ENCODE data around the gene SMCO2. TPM values are rescaled to one million over a fixed set of nuclear protein-coding genes. Genes with fewer than 3 reads are reported as not detected.

The SMCO2 gene
- total and polyA plus RNA-seq, 2 of the 8 experiments (the other 6 are each of a cell fraction or from before 2014, with no cell fraction given): 0.24 to 0.80 TPM

DNA sequence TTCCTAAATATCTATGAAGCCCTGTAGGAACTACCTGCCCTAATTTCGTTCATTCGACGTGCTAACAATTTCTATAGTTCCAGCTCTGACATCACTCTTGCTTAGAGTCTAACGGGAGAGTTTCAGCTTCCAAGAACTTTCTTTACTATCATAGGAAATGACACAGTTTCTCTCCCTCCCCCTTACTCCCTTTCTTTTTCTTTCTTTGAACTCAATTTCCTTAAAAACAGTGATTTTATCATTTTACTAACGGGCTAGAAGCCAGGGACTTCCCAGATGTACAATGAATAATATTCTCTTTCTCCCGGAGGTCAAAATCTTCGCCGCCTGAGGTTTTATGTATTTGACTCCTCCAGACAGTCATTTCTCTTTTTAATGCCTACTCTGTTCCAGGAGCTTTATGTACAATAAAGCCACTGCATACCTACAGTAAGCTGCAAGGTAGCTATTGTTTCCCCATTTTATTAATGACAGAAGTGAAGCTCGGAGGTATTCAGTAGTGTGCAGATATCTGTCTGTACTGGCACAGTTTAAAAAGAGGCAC, 15.7 kb downstream of the SMCO2 start (continued):
- TF ChIP-seq, protein P1, sequence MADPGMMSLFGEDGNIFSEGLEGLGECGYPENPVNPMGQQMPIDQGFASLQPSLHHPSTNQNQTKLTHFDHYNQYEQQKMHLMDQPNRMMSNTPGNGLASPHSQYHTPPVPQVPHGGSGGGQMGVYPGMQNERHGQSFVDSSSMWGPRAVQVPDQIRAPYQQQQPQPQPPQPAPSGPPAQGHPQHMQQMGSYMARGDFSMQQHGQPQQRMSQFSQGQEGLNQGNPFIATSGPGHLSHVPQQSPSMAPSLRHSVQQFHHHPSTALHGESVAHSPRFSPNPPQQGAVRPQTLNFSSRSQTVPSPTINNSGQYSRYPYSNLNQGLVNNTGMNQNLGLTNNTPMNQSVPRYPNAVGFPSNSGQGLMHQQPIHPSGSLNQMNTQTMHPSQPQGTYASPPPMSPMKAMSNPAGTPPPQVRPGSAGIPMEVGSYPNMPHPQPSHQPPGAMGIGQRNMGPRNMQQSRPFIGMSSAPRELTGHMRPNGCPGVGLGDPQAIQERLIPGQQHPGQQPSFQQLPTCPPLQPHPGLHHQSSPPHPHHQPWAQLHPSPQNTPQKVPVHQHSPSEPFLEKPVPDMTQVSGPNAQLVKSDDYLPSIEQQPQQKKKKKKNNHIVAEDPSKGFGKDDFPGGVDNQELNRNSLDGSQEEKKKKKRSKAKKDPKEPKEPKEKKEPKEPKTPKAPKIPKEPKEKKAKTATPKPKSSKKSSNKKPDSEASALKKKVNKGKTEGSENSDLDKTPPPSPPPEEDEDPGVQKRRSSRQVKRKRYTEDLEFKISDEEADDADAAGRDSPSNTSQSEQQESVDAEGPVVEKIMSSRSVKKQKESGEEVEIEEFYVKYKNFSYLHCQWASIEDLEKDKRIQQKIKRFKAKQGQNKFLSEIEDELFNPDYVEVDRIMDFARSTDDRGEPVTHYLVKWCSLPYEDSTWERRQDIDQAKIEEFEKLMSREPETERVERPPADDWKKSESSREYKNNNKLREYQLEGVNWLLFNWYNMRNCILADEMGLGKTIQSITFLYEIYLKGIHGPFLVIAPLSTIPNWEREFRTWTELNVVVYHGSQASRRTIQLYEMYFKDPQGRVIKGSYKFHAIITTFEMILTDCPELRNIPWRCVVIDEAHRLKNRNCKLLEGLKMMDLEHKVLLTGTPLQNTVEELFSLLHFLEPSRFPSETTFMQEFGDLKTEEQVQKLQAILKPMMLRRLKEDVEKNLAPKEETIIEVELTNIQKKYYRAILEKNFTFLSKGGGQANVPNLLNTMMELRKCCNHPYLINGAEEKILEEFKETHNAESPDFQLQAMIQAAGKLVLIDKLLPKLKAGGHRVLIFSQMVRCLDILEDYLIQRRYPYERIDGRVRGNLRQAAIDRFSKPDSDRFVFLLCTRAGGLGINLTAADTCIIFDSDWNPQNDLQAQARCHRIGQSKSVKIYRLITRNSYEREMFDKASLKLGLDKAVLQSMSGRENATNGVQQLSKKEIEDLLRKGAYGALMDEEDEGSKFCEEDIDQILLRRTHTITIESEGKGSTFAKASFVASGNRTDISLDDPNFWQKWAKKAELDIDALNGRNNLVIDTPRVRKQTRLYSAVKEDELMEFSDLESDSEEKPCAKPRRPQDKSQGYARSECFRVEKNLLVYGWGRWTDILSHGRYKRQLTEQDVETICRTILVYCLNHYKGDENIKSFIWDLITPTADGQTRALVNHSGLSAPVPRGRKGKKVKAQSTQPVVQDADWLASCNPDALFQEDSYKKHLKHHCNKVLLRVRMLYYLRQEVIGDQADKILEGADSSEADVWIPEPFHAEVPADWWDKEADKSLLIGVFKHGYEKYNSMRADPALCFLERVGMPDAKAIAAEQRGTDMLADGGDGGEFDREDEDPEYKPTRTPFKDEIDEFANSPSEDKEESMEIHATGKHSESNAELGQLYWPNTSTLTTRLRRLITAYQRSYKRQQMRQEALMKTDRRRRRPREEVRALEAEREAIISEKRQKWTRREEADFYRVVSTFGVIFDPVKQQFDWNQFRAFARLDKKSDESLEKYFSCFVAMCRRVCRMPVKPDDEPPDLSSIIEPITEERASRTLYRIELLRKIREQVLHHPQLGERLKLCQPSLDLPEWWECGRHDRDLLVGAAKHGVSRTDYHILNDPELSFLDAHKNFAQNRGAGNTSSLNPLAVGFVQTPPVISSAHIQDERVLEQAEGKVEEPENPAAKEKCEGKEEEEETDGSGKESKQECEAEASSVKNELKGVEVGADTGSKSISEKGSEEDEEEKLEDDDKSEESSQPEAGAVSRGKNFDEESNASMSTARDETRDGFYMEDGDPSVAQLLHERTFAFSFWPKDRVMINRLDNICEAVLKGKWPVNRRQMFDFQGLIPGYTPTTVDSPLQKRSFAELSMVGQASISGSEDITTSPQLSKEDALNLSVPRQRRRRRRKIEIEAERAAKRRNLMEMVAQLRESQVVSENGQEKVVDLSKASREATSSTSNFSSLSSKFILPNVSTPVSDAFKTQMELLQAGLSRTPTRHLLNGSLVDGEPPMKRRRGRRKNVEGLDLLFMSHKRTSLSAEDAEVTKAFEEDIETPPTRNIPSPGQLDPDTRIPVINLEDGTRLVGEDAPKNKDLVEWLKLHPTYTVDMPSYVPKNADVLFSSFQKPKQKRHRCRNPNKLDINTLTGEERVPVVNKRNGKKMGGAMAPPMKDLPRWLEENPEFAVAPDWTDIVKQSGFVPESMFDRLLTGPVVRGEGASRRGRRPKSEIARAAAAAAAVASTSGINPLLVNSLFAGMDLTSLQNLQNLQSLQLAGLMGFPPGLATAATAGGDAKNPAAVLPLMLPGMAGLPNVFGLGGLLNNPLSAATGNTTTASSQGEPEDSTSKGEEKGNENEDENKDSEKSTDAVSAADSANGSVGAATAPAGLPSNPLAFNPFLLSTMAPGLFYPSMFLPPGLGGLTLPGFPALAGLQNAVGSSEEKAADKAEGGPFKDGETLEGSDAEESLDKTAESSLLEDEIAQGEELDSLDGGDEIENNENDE (IDR thresholded peaks at IDR 0.05; ENCODE audit: insufficient replicate concordance, low read length): no peak
- TF ChIP-seq SIX5 (IDR thresholded peaks at IDR 0.05; ENCODE audit: low read depth, low read length) (no peak), SP1 (IDR thresholded peaks at IDR 0.05; ENCODE audit: low read depth, low read length) (no peak), GTF2F1 (IDR thresholded peaks at IDR 0.05; ENCODE audit: borderline replicate concordance, low read depth, low read length) (no peak)
- TF ChIP-seq, protein P2, sequence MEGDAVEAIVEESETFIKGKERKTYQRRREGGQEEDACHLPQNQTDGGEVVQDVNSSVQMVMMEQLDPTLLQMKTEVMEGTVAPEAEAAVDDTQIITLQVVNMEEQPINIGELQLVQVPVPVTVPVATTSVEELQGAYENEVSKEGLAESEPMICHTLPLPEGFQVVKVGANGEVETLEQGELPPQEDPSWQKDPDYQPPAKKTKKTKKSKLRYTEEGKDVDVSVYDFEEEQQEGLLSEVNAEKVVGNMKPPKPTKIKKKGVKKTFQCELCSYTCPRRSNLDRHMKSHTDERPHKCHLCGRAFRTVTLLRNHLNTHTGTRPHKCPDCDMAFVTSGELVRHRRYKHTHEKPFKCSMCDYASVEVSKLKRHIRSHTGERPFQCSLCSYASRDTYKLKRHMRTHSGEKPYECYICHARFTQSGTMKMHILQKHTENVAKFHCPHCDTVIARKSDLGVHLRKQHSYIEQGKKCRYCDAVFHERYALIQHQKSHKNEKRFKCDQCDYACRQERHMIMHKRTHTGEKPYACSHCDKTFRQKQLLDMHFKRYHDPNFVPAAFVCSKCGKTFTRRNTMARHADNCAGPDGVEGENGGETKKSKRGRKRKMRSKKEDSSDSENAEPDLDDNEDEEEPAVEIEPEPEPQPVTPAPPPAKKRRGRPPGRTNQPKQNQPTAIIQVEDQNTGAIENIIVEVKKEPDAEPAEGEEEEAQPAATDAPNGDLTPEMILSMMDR (IDR thresholded peaks at IDR 0.05; ENCODE audit: control extremely low read depth in 1 of 3, insufficient read depth in 1 of 3, low read depth in 1 of 3, low read length in 3 of 3): no peak

Data from H1 (cell line).